HepG2 (cell line): ENCODE data around the gene BLVRB. TPM values are rescaled to one million over a fixed set of nuclear protein-coding genes. Genes with fewer than 3 reads are reported as not detected.

Source experiments
- ARNT2 ChIP-seq: sonication (generic); formaldehyde crosslinking; IDR thresholded peaks from 2 replicates; pipeline ENCODE4 v1.8.0; 2022; ENCODE audit warnings: mild to moderate bottlenecking, low read depth, missing genetic modification reagents, moderate library complexity
- KDM4B ChIP-seq: sonication (generic); formaldehyde crosslinking; IDR thresholded peaks from 2 replicates; pipeline ENCODE4 v1.4.0; 2020; ENCODE audit warnings: missing genetic modification reagents
- NFYC ChIP-seq: IDR thresholded peaks from 2 replicates; pipeline ENCODE4 v1.6.1; 2016; ENCODE audit warnings: missing genetic modification reagents, missing compliant biosample characterization
- SP140L ChIP-seq: sonication (generic); formaldehyde crosslinking; IDR thresholded peaks from 2 replicates; pipeline ENCODE4 v1.4.0; 2020; ENCODE audit warnings: missing genetic modification reagents, borderline replicate concordance
- STAG1 ChIP-seq: sonication (generic); formaldehyde crosslinking; IDR thresholded peaks from 2 replicates; pipeline ENCODE4 v1.4.0; 2020; ENCODE audit warnings: missing genetic modification reagents
- ZKSCAN5 ChIP-seq: sonication (generic); formaldehyde crosslinking; IDR thresholded peaks from 2 replicates; pipeline ENCODE4 v1.5.1; 2020; ENCODE audit warnings: mild to moderate bottlenecking, missing genetic modification reagents
- ZNF317 ChIP-seq: sonication (generic); formaldehyde crosslinking; IDR thresholded peaks from 2 replicates; pipeline ENCODE4 v1.5.0; 2020; ENCODE audit warnings: mild to moderate bottlenecking, missing genetic modification reagents
- polyA plus RNA-seq, 8 experiments: library from polyadenylated mRNA; depleted of rRNA in 3 of 8; stranded (reverse) in 7 of 8; unstranded in 1 of 8; fragments of >200 nt; fragmentation: Illumina TruSeq in 4 of 8; extraction: Trizol in 4 of 8; gene quantifications; 2 replicates each; pipeline versions ENCODE4 v1.2.1 to v1.2.3, GENCODE V29; 2011 to 2016; ENCODE audit warnings: low read depth in 4 of 8, missing spikeins in 1 of 8, mixed read lengths in 1 of 8; ENCODE audit not compliant: insufficient read depth in 1 of 8
- total RNA-seq, 5 experiments: library from RNA; depleted of rRNA; stranded (reverse); fragments of >200 nt; fragmentation: Illumina TruSeq; extraction: Trizol; gene quantifications; 2 replicates each; pipeline ENCODE4 v1.2.3, GENCODE V29; 2016; ENCODE audit warnings: low read depth in 1 of 5
- TF ChIP-seq, protein P1 (sequence below): sonication (generic); formaldehyde crosslinking; IDR thresholded peaks from 2 replicates; pipeline ENCODE4 v1.4.0; 2020; ENCODE audit warnings: low read depth, mild to moderate bottlenecking, missing genetic modification reagents
- TF ChIP-seq, protein P2 (sequence below): sonication (generic); formaldehyde crosslinking; IDR thresholded peaks from 2 replicates; pipeline ENCODE4 v1.5.1; 2020; ENCODE audit warnings: mild to moderate bottlenecking, missing genetic modification reagents, moderate library complexity
- TF ChIP-seq, protein P3 (sequence below): sonication (generic); formaldehyde crosslinking; IDR thresholded peaks from 2 replicates; pipeline ENCODE4 v1.8.1; 2023; ENCODE audit warnings: mild to moderate bottlenecking, moderate library complexity, missing genetic modification reagents
- TF ChIP-seq, protein P4 (sequence below): sonication (generic); formaldehyde crosslinking; IDR thresholded peaks from 2 replicates; pipeline ENCODE4 v1.5.1; 2020; ENCODE audit warnings: mild to moderate bottlenecking, missing genetic modification reagents, borderline replicate concordance

Gene BLVRB
- total and polyA plus RNA-seq, 2 of the 13 experiments (the other 11 are each of a cell fraction or from before 2014, with no cell fraction given), result 25.9 to 51.4 TPM

DNA sequence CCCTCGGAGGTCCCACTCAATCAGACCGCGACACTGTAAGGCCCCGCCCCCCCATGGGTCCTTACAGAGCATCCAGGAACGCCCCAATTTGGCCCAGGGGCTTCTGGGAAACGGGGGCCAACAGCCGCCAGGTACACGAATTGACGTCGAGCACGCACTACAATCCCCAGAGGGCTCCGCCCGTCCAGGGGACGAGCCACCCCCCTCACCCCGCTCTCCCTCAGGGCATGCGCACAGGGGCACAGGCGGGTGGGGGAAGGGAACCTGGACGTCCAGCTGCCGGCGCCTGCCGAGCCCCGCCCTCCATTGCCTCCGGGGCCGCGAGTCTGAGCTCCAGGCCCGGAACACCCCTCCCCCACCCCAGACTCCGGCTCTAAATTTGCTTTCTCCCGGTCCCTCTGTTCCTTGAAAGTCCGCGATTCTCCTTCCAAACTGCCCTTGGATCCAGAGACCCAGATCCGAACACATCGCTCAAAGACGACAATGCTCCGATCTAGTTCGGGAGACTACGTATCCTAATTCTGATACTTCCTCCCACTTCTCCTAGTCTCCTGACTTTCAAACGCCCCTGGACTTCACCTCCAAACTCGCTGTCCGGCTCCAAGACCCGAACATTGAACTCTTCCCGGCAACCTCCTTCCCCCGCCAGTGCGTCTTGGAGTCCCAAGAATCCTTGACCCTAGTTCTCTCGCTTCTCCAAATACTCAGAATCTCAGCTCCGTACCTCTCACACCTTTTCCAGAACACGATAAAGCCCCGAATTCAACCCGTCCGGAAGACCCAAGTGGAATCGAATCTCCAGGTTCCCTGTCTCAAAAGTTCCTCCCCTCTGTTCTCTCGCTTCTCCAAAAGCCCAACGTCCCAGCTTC, 22.2 kb downstream of the BLVRB start (continued):
- TF ChIP-seq, protein P1, sequence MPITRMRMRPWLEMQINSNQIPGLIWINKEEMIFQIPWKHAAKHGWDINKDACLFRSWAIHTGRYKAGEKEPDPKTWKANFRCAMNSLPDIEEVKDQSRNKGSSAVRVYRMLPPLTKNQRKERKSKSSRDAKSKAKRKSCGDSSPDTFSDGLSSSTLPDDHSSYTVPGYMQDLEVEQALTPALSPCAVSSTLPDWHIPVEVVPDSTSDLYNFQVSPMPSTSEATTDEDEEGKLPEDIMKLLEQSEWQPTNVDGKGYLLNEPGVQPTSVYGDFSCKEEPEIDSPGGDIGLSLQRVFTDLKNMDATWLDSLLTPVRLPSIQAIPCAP (CRISPR knock-in tag), result no peak
- TF ChIP-seq ARNT2 (no peak), STAG1 (CRISPR knock-in tag) (peak; percentile 7; the same call in 1 of the 2 replicates), NFYC (CRISPR knock-in tag) (peak; percentile 61), SP140L (CRISPR knock-in tag) (no peak), KDM4B (CRISPR knock-in tag) (no peak), ZNF317 (CRISPR knock-in tag) (no peak), ZKSCAN5 (no peak)
- TF ChIP-seq, protein P2, sequence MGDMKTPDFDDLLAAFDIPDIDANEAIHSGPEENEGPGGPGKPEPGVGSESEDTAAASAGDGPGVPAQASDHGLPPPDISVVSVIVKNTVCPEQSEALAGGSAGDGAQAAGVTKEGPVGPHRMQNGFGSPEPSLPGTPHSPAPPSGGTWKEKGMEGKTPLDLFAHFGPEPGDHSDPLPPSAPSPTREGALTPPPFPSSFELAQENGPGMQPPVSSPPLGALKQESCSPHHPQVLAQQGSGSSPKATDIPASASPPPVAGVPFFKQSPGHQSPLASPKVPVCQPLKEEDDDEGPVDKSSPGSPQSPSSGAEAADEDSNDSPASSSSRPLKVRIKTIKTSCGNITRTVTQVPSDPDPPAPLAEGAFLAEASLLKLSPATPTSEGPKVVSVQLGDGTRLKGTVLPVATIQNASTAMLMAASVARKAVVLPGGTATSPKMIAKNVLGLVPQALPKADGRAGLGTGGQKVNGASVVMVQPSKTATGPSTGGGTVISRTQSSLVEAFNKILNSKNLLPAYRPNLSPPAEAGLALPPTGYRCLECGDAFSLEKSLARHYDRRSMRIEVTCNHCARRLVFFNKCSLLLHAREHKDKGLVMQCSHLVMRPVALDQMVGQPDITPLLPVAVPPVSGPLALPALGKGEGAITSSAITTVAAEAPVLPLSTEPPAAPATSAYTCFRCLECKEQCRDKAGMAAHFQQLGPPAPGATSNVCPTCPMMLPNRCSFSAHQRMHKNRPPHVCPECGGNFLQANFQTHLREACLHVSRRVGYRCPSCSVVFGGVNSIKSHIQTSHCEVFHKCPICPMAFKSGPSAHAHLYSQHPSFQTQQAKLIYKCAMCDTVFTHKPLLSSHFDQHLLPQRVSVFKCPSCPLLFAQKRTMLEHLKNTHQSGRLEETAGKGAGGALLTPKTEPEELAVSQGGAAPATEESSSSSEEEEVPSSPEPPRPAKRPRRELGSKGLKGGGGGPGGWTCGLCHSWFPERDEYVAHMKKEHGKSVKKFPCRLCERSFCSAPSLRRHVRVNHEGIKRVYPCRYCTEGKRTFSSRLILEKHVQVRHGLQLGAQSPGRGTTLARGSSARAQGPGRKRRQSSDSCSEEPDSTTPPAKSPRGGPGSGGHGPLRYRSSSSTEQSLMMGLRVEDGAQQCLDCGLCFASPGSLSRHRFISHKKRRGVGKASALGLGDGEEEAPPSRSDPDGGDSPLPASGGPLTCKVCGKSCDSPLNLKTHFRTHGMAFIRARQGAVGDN (CRISPR knock-in tag), result peak; percentile 78
- TF ChIP-seq, protein P3, sequence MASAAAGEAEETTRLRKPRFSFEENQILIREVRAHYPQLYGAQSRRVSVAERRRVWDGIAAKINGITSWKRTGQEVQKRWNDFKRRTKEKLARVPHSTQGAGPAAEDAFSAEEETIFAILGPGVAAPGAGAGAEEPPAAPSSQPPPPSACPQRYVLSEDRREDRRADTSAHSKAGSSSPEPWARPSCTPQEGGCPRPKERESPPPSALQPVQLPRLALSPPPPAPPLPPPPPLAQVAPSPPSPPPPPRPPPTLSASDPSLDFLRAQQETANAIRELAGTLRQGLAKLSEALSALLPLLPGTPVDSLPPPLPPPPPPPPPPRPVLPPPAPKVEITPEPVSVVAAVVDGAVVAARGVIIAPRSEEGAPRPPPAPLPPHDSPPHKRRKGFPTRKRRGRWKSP (CRISPR knock-in tag), result peak; percentile 25; the same call in 1 of the 2 replicates
- TF ChIP-seq, protein P4, sequence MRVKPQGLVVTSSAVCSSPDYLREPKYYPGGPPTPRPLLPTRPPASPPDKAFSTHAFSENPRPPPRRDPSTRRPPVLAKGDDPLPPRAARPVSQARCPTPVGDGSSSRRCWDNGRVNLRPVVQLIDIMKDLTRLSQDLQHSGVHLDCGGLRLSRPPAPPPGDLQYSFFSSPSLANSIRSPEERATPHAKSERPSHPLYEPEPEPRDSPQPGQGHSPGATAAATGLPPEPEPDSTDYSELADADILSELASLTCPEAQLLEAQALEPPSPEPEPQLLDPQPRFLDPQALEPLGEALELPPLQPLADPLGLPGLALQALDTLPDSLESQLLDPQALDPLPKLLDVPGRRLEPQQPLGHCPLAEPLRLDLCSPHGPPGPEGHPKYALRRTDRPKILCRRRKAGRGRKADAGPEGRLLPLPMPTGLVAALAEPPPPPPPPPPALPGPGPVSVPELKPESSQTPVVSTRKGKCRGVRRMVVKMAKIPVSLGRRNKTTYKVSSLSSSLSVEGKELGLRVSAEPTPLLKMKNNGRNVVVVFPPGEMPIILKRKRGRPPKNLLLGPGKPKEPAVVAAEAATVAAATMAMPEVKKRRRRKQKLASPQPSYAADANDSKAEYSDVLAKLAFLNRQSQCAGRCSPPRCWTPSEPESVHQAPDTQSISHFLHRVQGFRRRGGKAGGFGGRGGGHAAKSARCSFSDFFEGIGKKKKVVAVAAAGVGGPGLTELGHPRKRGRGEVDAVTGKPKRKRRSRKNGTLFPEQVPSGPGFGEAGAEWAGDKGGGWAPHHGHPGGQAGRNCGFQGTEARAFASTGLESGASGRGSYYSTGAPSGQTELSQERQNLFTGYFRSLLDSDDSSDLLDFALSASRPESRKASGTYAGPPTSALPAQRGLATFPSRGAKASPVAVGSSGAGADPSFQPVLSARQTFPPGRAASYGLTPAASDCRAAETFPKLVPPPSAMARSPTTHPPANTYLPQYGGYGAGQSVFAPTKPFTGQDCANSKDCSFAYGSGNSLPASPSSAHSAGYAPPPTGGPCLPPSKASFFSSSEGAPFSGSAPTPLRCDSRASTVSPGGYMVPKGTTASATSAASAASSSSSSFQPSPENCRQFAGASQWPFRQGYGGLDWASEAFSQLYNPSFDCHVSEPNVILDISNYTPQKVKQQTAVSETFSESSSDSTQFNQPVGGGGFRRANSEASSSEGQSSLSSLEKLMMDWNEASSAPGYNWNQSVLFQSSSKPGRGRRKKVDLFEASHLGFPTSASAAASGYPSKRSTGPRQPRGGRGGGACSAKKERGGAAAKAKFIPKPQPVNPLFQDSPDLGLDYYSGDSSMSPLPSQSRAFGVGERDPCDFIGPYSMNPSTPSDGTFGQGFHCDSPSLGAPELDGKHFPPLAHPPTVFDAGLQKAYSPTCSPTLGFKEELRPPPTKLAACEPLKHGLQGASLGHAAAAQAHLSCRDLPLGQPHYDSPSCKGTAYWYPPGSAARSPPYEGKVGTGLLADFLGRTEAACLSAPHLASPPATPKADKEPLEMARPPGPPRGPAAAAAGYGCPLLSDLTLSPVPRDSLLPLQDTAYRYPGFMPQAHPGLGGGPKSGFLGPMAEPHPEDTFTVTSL, result no peak
